Fibroblast of villous mesenchyme (primary cell): ENCODE measurements around the gene IL13. TPM values are rescaled to one million over a fixed set of nuclear protein-coding genes. Genes with fewer than 3 reads are reported as not detected.

Experiments
- DNase-seq: peaks from one replicate; pipeline ENCODE4 v3.0.0-alpha.2; 2010; ENCODE audit warnings: low read depth
- H3K4me3 ChIP-seq: 2 replicates; pipeline ENCODE4 v1.5.1; 2011; ENCODE audit warnings: low read depth, mild to moderate bottlenecking, low read length
- CTCF ChIP-seq: IDR thresholded peaks from 2 replicates; pipeline ENCODE4 v1.5.1; 2012; ENCODE audit warnings: low read depth, mild to moderate bottlenecking, low read length; ENCODE audit not compliant: insufficient read depth
- total RNA-seq: library from RNA; depleted of rRNA; stranded (reverse); fragments of >200 nt; gene quantifications from 2 replicates; pipeline ENCODE4 v1.2.3, GENCODE V29; 2012

Gene IL13
- total RNA-seq, 1 donor, result not detected

- no peak overlapping the region for H3K4me3 ChIP-seq
- DNase-seq, result no peak
- no peak for TF ChIP-seq CTCF
Measured at GRCh38 chr5:132673488-132673887, 15.5 kb downstream of the IL13 start.

- DNase-seq, result no peak
- no peak for TF ChIP-seq CTCF
- no peak within 1 kb of the TSS for H3K4me3 ChIP-seq
Measured at GRCh38 chr5:132673939-132674630, 16.1 kb downstream of the IL13 start, which contains the start of gene IL4. TSS of gene IL4 (plus strand) at chr5:132673989. CDS start at chr5:132674051, 62 bp downstream.

- no peak for TF ChIP-seq CTCF
- H3K4me3 ChIP-seq, result no peak overlapping the region
- peak; percentile 90 for DNase-seq
Measured at GRCh38 chr5:132674671-132675506, 16.9 kb downstream of the IL13 start.

- no peak for DNase-seq
- no peak for TF ChIP-seq CTCF
- H3K4me3 ChIP-seq, result no peak overlapping the region
Measured at GRCh38 chr5:132675936-132676689, 18.1 kb downstream of the IL13 start.

- no peak overlapping the region for H3K4me3 ChIP-seq
- peak; percentile 55 for TF ChIP-seq CTCF
- peak; percentile 83 for DNase-seq
Measured at GRCh38 chr5:132677191-132677590, 19.2 kb downstream of the IL13 start.

- no peak for TF ChIP-seq CTCF
- H3K4me3 ChIP-seq, result no peak overlapping the region
- DNase-seq, result peak; percentile 16
Measured at GRCh38 chr5:132677682-132678400, 19.9 kb downstream of the IL13 start.
